H1 (cell line): Measurements from ENCODE around the gene S100A14. TPM values are rescaled to one million over a fixed set of nuclear protein-coding genes. Genes with fewer than 3 reads are reported as not detected.

Source experiments
- CHD1 ChIP-seq: IDR thresholded peaks from 2 replicates; pipeline ENCODE4 v1.6.1; 2012; ENCODE audit warnings: low read depth, low read length, improper control_type of control experiment
- CHD7 ChIP-seq: fragments of 300-600 bp; sonication (generic); IDR thresholded peaks from 2 replicates; pipeline ENCODE4 v1.7.1; 2012; ENCODE audit warnings: low read length, moderate library complexity, mild to moderate bottlenecking, inconsistent platforms; ENCODE audit not compliant: insufficient replicate concordance
- SIN3A ChIP-seq, 2 experiments: IDR thresholded peaks in 1 of 2; conservative IDR thresholded peaks in 1 of 2; 2 replicates each; pipeline ENCODE4 v1.6.1; 2011 to 2012; ENCODE audit warnings: low read length in 2 of 2, improper control_type of control experiment in 1 of 2, low read depth in 1 of 2, mild to moderate bottlenecking in 1 of 2
- polyA plus RNA-seq, 7 experiments: library from polyadenylated mRNA; depleted of rRNA in 3 of 7; stranded (reverse) in 5 of 7; unstranded in 2 of 7; fragments of >200 nt in 5 of 7; fragments of 200-250 nt in 2 of 7; gene quantifications; 1 replicate in 5 of 7; 2 replicates in 1 of 7; 4 replicates in 1 of 7; pipeline versions ENCODE4 v1.2.1 to v1.2.3, GENCODE V29; 2011 to 2013; ENCODE audit warnings: missing spikeins in 2 of 7, mixed read lengths in 2 of 7
- total RNA-seq: library from RNA; stranded (reverse); fragmentation: NEBNext Ultra II Directional; extraction: Animal tissue kit (Norgen Biotek cat#: 25700); gene quantifications from 2 replicates; pipeline ENCODE4 v1.2.1, GENCODE V29; 2021

The S100A14 gene
- total and polyA plus RNA-seq, 2 of the 8 experiments (the other 6 are each of a cell fraction or from before 2014, with no cell fraction given) = 1.4 to 5.3 TPM

- no peak for TF ChIP-seq CHD7
- no peak for TF ChIP-seq SIN3A (conservative IDR thresholded peaks at IDR 0.05 in 1 of 2, IDR thresholded peaks at IDR 0.05 in 1 of 2; ENCODE audit: low read depth in 1 of 2, low read length in 2 of 2)
- no peak for TF ChIP-seq CHD1
Measured at GRCh38 chr1:153610811-153611301, 5.3 kb downstream of the S100A14 start (continued).
